HG03469 (cell line): ENCODE data around the gene PCNX1.
"Not testable (repeated sequence)": the region's sequence is repeated elsewhere in the genome, so short reads cannot be mapped to it uniquely, and the experiment has no call there.

Source experiments
- ATAC-seq: cut with Tn5 transposase; IDR thresholded peaks from one replicate; pipeline ENCODE4 v1.9.1; 2021; ENCODE audit warnings: mild to moderate bottlenecking, moderate library complexity, moderate number of reproducible peaks; ENCODE audit not compliant: unreplicated experiment

Gene PCNX1

DNA sequence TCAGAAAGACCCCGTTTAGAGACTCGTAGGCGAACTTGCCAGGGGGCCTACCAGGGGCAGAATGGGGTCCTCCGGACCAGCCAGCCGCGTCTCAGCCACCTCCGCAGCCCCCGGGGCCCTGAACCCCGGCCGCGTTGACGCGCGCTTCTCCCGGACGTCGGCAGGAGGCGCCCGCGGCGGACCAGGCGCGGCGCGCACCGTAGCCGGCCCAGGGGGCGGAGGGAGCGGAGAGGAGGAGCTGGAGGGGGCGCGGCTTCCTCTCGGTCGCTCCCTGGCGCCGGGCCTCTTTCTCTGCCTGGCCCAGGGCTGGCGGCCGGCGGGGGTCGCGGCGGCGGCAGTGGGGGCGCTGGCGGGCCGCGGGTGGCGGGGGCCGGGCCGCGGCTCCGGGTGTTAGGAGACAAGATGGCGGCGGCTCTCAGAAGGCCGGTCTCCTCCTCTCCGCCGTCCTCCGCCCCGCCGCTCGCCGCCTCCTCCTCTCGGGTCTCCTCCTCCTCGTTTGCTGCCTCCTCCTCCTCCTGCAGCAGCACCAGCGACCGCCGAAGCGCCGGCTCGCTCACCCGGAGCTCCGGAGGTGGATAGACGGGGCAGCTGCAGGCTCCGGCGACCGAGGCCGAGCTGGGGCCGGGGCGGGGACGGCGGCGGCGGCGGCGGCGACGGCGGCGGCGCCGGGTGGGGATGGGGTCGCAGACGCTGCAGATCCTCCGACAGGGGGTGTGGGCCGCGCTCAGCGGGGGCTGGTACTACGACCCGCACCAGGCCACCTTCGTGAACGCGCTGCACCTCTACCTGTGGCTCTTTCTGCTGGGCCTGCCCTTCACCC, at the start of gene PCNX1:
Gene PCNX1, plus strand, starts transcription at position 284 of the 820 bp plus-strand sequence. Its CDS starts 392 bp downstream, at position 676.
- peak; percentile 53 for ATAC-seq

DNA sequence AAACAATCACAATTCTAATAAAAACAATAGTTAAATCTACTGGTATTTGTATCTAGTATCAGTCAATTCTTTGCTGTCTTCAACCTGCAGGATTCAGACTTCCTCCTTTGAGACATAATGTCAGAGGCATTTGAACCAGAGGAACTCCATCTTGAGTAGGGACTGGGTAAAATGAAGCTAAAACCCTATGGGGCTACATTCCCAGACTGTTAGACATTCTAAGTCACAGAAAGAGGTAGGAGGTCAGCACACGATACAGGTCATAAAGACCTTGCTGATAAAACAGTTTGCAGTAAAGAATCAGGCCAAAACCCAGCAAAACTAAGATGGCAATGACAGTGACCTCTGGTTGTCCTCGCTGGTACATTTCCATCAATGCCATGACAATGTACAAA, 49.8 kb upstream of the PCNX1 start:
- no peak for ATAC-seq

GRCh38 chr14:70858641-70859040, 48.6 kb upstream of the PCNX1 start:
- no peak for ATAC-seq

DNA sequence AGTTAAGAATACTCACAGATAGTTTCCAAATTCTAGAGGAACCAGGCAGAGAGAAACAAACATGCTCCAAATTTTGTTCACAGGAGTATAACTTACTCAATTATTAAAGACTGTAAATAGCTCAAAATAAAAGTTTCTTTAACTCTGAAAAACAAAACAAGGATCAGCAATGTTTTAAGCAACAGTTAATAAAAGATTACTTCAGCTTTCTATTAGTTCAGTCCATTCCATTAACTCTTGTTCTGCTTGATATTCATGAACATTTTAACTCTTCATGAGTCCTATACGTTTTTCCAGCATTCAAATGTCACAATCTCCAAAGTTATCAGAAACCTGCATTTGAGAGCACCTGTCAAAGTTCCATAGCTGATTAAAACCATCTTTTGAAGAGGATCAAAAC, 40.3 kb upstream of the PCNX1 start:
- not testable (repeated sequence) for ATAC-seq

DNA sequence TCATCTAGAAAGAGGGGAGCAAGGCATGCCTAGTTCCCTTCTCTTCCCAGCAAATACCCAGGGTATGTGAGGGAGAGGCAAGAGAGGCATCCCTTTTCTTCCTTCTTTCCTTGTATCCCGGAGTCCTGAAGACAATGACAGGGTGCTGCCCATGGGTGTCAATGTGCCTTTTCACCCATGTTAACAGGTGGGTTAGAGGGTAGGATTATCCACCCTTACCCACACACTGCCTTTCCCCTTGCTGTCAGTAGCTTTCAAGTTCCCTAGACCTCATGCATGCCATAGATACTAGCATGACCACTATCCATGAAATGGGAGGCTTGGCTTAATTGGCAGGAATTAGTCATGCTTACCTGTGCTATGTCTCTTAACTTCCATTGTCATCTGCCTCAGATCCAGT, 36.3 kb upstream of the PCNX1 start:
- no peak for ATAC-seq

DNA sequence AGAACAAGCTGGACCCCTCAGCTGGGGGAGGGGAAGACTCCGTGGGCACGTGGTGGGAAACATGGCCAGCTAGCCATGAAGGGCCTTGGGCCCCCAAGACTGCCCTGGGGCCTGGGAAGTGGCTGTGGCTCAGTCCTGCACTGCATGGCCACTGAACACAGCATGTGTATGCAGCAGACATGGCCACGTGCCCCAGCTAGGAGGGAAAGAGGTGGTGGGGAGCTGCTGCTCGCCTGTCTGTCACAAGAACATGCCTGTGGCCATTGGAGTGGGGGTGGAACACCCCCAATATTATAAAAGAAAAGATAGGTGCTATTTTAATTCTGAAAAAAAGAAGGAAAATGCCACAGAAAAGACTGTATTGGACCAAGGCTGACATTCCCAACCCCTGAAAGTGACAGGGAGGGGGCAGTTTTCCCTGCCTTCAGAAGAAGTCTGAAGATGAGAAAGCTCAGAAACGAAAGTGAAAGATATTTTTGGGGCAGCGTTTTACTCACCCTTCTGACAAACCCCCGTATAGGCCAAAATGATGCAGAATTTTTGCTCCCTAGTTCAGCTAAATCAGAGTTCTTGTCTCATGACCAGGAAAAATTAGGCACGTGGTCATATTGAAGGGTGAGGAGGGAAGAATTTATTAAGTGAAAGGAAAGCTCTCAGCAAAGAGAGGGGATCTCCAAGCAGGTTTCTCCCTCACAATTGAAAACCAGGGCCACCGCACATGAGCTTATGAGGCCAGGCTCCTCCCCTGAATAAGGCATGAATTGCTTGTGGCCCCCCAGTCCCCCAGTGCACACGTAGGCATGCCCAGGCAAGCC, 35.2 kb upstream of the PCNX1 start:
- no peak for ATAC-seq

GRCh38 chr14:70872678-70873020, 34.6 kb upstream of the PCNX1 start:
- ATAC-seq: no peak

DNA sequence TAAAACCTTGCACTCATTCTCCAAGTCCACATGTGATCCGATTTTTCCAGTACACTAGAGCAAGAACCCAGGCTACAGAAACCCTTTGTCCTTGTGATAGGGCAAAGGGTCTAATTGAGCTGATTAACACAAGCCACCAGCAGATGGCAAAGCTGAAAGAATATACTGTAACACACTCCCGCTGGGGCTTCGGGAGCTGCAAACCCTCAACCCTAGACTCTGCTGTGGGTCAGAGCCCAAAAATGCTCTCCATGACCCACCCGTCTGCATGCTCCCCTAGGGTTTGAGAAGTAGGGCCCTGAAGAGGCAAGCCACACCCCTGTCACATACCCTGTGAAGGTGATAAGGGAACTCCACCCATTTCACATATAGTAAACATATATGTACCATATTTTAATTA, 33.6 kb upstream of the PCNX1 start:
- ATAC-seq: no peak

DNA sequence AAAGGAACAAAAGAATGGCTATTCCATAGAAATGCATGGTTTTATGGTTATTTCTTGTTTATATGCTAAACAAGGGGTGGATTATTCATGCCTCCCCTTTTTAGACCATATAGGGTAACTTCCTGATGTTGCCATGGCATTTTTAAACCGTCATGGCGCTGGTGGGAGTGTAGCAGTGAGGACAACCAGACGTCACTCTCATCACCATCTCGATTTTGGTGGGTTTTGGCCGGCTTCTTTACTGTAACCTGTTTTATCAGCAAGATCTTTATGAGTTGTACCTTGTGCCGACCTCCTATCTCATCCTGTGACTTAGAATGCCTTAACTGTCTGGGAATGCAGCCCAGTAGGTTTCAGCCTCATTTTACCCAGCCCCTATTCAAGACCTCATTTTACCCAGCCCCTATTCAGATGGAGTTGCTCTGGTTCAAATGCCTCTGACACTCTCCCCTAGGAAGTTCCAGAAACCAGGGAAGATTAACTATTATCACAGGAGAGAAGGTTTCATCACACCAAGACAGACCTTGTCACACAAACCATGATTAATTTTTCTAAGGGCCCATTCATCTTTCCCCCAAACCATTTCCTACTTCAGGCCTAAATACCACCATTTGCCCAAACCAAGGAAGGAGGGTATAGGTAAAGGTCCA, 31.3 kb upstream of the PCNX1 start:
- not testable (repeated sequence) for ATAC-seq

- ATAC-seq: no peak
Observed at GRCh38 chr14:70879448-70879847, 27.8 kb upstream of the PCNX1 start.

GRCh38 chr14:70880888-70881287, 26.4 kb upstream of the PCNX1 start:
- not testable (repeated sequence) for ATAC-seq

- ATAC-seq: peak; percentile 38
Observed at GRCh38 chr14:70881549-70882177, 25.6 kb upstream of the PCNX1 start.

- no peak for ATAC-seq
Observed at GRCh38 chr14:70882776-70883492, 24.3 kb upstream of the PCNX1 start.

DNA sequence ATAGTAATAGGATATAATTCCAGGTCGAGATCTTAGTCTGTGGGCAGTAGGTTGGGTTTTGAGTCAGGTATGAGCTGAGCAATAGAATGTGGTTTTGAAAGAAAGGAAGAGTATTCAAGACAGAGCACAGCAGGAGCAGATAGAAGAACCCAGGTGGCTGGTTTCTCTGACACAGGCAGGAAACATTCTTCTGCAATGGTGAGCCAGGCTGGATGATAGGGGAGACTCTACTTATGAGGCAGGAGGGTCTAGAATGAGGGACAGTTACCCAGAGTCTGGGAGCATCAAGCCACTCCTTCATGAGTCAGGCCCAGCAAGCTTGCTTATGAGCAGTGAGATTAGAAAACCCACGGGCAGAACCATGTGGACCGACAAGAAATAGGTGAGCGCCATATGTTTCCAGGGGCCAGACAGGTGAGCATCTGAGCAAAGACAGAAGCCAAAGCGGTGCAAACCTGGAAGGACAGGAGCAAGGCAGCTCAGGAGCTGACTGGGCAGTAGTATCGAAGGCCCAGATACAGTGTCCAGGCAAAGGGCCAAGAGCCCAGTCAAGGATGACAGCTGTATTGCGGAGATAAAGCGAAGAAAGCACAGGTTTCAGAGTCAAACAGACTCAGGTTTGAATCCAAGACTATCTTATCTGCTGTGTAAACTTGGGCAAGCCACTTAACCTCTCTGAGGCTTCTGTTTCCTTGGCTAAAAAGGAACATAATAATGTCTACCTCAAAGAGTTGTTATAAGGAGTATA, 22.5 kb upstream of the PCNX1 start:
- ATAC-seq: no peak

DNA sequence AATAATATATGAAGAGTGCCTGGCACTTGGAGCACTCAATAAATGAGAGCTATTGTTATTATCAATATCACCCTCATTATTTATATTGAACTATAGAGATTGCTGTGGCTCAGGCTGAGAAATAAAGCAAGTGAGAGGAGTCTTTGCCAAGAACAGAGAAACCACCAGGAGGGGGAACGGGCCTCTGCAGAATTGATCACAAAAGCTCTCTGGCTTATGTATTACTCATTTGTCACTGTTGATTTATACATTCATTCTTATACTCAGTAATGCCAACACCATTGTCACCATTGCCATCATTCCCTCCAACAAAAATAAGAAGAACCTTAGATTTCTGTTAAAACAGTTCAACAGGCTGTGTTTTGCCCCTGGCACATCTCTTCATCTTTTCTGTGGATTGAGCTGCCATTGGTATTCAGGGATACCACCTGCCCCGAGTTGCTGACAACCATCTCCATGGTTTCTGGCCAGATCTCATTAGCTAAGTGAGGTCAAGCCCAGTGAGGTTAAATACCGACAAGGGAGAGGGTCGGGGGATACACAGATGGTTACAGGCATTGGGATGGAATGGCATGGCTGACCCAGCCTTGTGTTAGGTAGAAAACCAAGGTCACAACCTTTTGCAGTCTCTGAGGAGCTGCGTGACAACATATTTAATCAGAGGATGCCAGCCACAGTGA, 21.8 kb upstream of the PCNX1 start:
- ATAC-seq: no peak

GRCh38 chr14:70886421-70887206, 20.6 kb upstream of the PCNX1 start:
- no peak for ATAC-seq

GRCh38 chr14:70887207-70887681, 20.0 kb upstream of the PCNX1 start:
- ATAC-seq: no peak
